ENCODE measurements around the gene SPOCK1. TPM values are rescaled to one million over a fixed set of nuclear protein-coding genes. Genes with fewer than 3 reads are reported as not detected.

Gene SPOCK1
- total RNA-seq, 1 donor from 2014 or later, result 0.20 TPM

DNA sequence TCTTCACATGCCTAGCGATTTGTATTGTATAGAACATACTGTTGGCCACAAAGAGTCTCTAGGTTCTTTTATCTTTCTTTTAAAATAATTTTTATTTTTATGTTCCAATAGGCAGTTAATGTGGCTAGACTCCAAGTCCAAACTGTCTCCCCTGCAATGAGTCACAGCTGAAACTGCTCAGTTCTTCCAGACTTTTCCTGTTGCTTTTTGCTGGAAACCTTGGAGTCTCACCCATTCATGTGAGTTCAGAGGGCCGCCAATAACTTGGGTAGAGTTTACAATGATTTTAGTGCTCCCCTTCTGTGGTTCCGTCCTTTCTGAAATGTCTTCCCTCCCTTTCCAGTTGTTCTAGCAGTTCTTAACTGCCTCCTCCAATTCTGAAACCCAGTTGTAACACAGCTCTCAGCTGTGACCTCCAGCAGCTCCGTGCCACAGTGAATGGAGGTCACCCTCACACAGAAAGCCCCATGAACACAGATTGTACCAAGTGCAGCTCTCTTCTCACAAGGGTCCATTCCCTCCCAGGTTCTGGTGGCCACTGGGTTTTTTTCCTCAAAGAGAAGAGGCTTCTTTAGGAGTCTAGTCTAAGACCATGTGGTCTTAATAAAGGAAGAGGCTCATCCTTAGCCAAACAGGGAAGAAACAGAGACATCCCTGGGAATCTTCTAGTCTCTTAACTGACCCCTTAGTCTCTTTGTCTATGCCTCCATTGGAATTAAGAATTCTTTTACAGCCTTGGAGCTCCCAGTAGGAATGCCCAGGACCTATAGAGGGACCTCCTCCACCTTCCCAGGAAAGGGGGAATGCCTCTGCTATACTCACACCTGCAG is 198.5 kb downstream of the SPOCK1 start:
- DNase-seq (ENCODE audit: low read depth in 2 of 2), result peak; percentile 50 to 86

DNA sequence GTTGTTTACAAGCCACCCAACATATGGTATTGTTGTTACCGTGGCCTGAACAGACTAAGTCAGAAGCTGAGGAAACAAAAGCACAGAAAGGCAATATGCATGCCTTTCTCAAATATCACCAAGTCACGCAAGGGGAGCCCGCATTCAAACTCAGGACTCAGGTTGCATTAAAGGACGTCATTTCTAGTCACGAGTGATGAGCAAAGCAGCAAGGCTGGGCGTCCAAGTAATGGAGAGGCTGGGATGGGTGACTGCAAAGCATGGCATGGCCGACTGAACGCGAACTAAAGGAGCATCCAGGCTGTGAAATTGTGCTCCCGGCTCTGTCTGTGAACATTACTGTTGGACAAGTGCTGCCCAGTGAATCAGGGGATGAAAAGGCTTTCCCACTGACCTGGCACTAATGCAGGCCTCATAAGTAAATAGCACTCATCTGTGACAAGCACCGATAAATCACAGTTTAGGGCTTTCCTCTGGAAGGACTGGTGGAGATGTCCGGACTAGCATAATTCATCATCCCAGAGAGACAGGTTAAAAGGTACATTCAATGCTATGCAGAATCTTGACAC is 202.8 kb downstream of the SPOCK1 start:
- DNase-seq (ENCODE audit: low read depth in 2 of 2), result no peak

DNA sequence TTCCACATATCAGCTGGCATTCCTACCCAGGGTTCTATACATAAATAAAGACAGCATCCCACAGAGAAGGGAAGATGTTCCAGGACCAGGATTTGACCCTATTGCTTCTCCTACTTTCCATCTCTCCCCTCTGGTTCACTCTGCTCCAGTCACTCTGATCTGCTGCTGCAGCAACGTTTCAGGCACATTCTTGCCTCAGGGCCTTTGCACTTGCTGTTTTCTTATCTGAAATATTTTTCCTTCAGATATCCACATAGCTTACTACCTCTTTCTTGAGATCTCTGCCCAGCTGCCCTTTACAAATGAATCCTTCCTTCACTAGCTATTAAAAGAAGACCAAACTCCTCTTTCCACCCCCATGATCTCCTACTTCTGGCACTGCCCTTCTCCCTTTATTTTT is 204.5 kb downstream of the SPOCK1 start:
- no peak for DNase-seq (ENCODE audit: low read depth in 2 of 2)

DNA sequence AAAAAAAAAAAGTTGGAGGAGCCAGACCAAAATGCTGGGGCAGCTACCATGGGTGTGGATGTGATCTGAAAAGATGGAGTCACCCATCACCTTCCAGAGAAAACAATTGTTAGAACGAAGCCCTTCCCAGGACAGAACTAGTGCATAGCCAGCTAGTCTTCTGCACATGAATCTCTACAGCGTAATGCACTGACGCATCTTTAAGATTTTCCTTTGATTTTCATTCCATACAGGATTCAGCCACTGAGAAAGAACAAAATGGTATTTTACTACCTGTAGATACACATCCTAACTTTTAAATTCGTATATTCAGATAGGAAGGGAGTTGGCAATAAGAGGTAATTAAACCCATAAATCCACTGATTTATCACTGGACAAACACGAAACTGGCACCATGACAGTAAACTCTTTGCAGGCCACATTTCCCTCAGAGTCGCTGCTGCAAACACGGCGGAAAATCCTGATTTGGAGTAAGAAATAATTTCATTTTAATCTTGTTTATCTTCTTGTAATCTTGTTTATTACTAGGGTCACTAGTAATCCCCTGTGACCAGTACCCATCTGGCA is 206.6 kb downstream of the SPOCK1 start:
- DNase-seq (ENCODE audit: low read depth in 2 of 2), result no peak

DNA sequence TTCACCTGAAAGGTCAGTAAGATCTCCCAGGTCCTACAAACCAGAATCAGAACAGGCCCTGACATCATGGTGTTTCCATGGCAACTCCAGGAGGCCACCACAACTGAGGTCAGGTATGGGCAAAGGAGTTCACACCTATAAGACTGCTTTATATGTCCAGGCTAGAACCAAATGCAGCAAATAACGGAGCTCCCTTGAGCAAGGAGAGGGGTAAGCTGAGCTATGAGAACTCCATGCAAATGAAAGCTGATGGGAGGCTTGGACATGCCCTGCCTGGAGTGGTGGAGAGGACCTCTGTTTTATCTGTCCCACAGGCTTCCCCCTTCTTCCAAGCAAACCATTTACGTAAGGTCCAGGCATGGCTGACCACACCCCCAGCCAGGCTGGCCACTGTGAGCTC is 207.7 kb downstream of the SPOCK1 start:
- DNase-seq (ENCODE audit: low read depth in 2 of 2), result no peak

DNA sequence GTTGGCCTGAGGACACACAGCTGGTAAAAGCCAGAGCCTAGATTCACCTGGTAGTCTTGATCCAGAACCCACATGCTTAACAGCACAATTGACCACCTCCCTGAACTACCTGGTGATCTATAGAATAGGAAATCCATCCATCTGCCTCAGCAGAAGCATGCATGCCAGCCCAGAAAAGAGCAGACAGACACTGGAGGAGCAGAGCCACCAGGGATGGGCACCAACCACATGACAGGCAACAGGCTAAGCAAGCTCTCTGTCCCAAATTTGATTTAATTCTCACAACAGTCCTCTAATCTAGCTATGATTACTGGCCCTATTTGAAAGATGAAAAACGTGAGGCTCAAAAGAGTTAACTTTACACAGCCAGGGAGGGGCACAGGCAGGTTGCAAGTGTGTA is 208.1 kb downstream of the SPOCK1 start:
- DNase-seq (ENCODE audit: low read depth in 2 of 2), result no peak

DNA sequence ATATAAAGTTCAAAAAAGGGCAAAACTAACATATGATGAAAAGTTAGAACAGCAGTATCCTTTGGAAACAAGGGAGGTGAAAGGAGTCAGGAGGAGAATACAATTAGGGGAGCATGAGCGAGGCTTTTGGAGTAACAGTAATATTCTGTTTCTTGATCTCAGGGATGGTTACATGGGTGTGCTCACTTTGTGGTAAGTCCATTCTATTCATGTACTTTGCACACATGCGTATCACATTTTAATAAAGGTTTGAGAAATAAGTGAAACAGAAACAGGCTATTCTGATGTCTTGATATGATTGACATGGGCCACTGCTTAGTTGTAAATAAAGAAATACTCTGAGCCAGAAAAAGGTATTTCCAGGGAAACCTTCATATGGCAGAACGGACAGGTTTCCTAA is 208.8 kb downstream of the SPOCK1 start:
- no peak for DNase-seq (ENCODE audit: low read depth in 2 of 2)

DNA sequence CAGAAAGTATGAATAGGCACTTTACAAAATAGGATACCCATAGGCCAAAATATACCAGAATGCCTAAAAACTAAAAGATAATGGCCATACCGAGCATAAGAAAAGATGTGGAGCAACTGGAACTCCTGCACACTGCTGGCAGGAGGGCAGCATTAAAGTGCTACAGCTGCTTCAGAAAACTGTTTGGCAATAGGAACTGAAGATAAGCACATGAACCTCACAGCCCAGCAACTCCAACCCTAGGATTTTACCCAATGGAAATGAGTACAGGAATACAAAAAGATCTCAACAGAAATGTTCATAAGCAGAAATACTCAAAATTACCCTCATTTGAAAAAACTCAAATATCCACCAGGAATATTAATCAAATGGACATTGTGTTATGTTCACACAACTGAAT is 209.3 kb downstream of the SPOCK1 start:
- DNase-seq (ENCODE audit: low read depth in 2 of 2), result no peak

DNA sequence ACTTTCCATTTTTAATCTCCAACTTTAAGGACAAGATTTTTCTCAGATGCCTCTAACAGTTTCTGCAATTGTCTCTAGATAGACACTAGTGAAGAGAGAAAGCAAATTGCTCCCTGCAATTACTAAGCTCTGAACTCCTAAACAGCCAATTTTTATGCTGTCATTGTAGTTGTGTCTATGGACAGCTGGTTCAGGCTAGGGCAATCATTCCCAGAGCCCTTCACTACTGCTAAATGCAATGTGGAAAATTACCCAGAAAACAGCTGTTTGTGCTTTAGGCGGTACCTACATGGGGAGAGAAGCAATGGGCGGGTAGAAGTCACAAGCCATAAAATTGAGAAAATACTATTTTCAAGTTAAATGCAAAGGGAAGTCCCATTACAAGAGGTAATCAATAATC is 211.6 kb downstream of the SPOCK1 start:
- DNase-seq (ENCODE audit: low read depth in 2 of 2), result no peak

DNA sequence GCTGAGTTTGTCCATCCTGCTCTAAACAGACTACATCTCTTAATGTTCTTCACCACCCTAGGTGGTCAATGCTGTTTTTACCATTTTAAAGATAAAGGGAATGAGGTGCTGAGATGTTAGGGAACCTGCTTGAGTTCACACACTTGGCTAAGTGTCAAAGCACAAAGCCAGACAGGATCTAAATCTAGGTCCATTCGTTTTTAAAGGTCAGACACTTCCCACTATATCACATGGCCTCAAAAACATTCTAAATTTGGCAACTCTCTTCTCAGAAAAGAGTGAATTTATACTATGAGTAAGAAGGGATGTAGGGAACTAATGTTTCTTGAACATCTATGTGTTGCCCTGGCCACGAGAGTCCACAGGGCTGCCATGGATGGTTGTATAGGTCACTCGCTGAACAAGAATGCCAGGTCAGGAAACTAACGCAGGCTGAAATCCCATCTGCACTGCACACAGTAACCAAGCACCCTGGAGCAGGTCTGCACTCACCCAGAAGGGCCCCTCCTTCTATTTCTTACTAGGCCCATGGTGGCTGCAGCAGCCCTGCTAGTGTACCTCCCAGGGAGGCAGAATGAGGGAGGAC is 213.0 kb downstream of the SPOCK1 start:
- DNase-seq (ENCODE audit: low read depth in 2 of 2), result no peak

DNA sequence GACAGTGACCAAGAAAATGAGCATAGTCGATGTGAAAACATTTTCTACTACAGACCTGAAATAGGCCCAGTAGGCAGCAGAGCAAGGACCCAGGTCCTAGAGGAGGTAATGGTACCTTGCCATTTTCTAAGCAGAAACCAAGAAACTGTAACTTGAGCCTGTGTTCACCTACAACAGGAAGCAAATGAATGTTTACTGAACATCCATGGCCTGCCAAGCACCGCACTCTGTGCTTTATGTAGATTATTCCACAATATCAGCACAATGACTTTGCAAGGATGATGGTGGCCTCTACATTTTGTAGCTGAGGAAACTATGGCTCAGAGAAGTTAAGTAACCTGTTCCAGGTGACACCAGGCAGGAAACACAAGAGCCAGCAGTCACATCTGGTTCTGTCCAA is 215.3 kb downstream of the SPOCK1 start:
- DNase-seq (ENCODE audit: low read depth in 2 of 2), result no peak

DNA sequence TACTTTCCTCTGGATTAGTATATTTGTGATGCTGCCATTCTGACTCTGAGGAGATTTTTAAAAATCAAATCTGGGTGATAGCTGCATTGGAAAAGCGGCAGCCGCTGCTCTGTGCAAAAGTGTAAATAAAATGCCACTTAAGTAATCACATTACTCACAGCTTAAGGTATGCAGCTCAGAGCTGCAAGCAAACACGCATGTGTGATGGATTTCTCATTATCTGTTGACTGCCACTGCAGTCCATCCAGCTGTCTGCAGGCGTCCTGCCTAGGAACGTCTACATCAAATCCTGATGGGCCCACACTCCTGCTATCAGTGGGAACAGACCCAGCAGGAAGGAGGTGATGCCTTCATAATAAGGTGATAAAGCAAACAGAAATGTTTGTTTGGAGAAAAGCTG is 216.9 kb downstream of the SPOCK1 start:
- DNase-seq (ENCODE audit: low read depth in 2 of 2), result no peak

DNA sequence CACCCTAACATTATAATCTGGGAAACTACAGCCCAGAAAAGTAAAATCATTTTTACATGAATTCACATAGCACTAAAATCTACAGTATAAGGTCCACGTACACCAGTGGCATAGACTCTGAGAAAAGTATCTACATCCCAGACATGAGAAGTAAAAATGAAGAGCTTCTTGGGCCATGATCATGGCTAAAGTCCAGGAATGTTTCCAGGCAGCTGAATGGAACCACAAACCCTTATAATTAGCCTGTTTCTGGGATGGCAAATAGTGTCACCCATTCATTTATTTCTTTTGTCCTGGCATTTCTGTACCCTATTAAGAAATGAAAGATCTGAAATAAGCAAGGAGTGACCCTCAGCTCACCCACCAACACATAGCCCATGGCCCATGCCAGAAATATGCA is 217.9 kb downstream of the SPOCK1 start:
- no peak for DNase-seq (ENCODE audit: low read depth in 2 of 2)

DNA sequence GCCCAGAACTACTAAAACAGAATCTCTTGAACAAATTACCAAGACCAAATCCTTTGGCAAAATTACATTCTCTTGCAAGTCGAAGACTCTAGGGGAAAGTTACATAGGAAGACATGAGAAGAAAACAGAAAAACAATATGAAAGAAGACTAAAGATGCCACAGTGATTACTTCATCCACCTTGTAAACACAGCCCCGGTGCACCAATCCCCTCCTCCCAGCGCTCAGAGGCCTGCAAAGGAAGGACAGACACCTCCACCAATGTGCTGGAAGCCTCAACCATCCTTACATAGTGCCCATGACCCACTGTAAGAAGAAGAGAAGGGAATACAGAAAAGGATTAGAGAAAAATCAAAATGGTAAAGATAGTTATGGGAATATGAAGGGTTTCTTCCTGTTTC is 218.5 kb downstream of the SPOCK1 start:
- no peak for DNase-seq (ENCODE audit: low read depth in 2 of 2)

DNA sequence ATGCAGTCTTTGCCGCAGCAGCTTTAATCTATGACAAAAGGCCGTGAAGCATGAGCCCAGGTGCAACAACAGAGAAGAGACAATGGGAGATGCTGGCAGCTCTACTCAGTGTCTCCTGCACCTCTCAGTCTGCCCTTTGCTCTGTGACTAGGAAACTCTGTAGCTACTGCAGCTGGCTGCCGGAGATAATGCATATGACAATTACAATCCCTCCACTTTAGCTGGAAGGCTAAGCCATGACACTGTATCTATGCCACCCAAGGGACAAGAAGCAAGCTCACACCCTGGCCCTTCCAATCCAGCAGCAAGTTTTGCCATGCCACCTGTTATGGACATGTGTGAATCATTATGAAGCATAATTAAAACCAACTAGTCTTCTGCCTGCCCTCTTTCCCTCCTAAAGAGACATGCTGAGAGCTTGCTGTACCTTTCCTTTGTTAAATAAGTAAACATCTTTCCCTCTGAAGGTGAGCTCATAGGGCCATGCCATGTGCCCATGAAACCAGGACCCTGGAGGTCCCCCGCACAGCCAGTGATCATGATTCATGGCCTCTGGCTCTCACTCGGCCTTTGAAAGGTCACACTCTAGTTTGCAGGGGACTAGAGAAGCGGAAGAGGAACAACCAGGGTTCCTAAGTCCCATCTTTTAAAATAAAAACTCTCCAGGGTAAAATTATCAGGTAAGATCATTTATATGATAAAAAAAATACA is 219.4 kb downstream of the SPOCK1 start:
- DNase-seq (ENCODE audit: low read depth in 2 of 2), result no peak

DNA sequence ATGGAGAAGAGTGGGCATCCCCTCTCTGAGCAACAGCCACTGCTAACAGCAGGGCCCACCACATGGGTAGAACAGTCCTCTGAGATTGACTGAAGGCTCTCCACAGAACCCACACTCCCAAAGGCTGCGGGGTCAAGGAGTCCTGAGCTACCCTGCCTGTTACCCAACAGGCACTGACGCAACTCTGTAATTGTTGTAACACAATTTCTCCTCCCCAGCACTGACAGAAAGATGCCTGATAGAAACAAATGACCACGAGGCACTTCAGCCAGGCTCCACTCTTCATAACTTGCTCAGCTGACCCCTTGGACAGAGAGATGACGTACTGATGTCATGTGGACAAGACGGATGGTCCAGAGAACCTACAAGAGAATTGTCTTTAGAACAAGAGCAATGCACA is 220.7 kb downstream of the SPOCK1 start:
- no peak for DNase-seq (ENCODE audit: low read depth in 2 of 2)

DNA sequence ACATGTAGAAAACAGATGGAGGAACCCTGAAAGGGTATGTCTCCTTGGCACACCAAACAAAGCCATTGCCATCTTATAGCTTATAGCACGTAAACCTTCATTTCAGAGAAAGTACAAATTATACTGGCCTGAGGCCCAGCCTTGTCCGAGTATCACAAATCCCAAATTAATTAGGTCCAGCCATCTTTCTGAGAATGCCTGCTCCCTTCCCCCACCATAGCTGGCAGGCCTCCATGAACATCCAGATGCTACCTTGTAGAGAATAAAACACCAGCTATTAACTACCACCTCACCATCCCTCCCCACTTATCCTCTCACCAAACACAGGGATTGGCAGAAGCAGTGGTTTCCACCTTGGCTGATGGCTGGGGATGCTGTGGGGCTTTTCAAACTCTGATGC is 224.0 kb downstream of the SPOCK1 start:
- no peak for DNase-seq (ENCODE audit: low read depth in 2 of 2)

DNA sequence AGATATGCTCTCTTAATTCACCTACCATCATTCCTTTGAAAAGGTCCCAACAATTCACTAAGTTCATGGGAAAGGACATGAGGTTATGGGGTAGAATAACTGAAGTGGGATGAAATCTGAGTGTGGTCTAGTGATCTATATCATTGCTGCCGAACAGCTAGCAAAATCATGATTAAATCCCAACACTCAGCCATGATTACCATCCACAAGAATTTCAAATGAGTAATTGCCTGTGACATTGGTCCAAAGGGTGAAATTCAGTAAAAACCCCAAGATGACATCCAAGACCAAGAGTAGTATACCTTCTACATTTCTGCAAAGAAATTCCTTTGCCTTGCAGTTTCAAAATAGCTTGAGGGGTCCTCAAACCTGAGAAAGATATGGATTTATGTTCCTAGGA is 225.6 kb downstream of the SPOCK1 start:
- DNase-seq (ENCODE audit: low read depth in 2 of 2), result no peak

DNA sequence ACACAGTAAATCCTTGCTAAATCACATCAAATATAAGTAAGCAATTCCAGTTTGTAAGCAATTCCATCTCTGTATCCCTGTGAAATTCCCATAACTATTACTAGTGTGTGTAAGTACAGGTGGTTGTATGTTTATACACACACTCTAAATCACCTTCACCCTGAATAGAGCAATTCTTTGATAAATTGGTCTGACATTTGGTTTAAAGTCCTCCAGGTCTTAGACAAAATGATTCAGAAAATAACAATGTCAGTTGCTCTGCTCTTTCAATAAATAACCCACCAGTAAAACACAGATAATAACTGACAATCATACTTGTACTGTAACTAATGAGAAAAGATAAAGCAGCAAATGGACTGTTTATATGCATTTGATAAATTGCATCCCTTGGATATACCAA is 226.3 kb downstream of the SPOCK1 start:
- DNase-seq (ENCODE audit: low read depth in 2 of 2), result no peak

DNA sequence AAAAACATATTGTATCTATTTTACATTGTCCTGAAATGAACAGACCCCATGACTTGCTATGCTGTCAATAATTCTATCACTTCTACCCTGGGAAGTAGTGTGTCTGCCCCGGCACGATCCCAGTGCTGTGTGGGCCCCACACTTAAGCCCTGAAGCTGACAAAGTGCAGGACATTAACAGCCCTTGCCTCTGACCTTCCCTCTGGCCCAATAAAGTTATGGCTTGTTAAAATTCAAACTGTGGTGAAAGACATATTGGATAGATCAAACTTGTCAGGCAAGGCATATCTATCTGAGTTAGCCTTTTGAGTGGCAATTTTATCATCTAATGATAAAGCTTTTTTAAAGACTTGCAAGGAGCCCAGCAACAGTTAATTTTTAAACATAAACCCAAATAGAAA is 229.2 kb downstream of the SPOCK1 start:
- no peak for DNase-seq (ENCODE audit: low read depth in 2 of 2)

DNA sequence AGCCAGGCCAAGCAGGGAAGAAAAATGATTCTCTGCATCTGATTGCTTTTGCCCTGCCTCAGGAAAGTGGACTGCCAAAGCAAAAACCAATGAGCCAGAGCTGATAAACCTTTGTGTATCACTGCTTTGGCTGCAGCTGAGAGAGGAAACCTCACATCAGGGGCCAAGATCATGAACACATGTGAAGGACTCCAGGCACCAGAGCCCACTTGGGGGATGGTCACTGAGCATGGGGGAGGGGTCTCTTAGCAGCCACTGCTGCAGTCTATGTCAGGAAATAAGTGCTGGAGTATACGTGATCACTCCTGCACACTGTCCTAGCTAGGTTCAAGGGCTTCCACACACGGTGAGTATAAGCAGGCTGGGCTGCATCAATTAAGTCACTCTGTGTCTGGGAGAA is 229.9 kb downstream of the SPOCK1 start:
- no peak for DNase-seq (ENCODE audit: low read depth in 2 of 2)

DNA sequence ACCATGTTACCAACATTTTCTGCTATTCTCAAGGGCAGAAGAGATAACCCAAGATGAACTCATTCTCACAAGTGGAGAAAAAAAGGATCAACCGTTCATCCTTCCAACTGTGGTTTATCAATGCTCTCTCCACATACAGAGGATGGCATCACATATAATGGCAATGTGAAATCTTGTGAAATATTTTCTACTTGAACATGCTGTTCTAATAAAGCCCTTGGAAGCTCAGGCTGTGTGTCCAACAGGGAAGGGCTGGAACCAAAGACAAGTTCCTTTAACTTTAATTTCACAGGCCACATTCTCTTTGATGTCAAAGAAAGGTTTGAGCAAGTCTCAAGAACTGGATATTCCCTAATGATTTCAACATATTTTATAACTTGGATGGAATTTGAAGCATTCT is 230.5 kb downstream of the SPOCK1 start:
- DNase-seq (ENCODE audit: low read depth in 2 of 2), result no peak

All from lung microvascular endothelial cell (primary cell).